ENCODE data around the gene RAB1B. TPM values are rescaled to one million over a fixed set of nuclear protein-coding genes. Genes with fewer than 3 reads are reported as not detected.
A peak's percentile ranks its signal among the peaks of the same experiment; 100 is the strongest.

Gene RAB1B
- total RNA-seq, 1 experiment from 2014 or later = 148 TPM

DNA sequence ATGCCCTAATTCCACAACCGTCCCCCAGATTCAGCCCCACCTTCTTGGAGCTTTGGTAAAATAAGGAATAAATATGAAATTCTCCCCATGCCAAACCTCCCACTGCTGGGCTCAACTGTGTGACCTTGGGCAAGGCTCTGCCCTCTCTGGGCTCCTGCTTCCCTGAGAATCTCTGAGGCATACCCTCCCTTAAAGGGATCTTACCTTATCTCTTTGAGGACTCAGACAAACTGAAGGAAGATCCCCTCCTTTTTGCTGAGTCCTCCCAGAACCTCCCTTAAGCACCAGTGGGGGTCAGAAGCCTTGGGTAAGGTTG, 45.7 kb downstream of the RAB1B start:
- peaks cover 16 to 37% of the 10 kb centered on the region in 2 experiments for H3K4me1 ChIP-seq (ENCODE audit: control insufficient read depth in 1 of 2, insufficient read depth in 2 of 2, low read length in 2 of 2)
- intact Hi-C loops (cut with micrococcal nuclease) = loop anchor here (5.0 kb wide), 2 partner anchors 58 to 73 kb away; partner anchors contain the start of gene SLC29A2
- H3K79me2 ChIP-seq (ENCODE audit: insufficient read depth, low read length) = no peaks in the 10 kb centered on the region
- TF ChIP-seq SP1 (IDR thresholded peaks at IDR 0.05; ENCODE audit: low read depth) (no peak), CEBPB (IDR thresholded peaks at IDR 0.05; ENCODE audit: low read depth) (no peak), CBX3 (IDR thresholded peaks at IDR 0.05; ENCODE audit: low read depth) (no peak), EZH2phosphoT487 (IDR thresholded peaks at IDR 0.05; ENCODE audit: borderline replicate concordance) (no peak), TCF7L2 (IDR thresholded peaks at IDR 0.05; ENCODE audit: borderline replicate concordance, extremely low read depth, insufficient read depth, insufficient read length) (no peak), YY1 (IDR thresholded peaks at IDR 0.05; ENCODE audit: extremely low read depth, insufficient replicate concordance, low read depth, low read length) (no peak), RAD21 (IDR thresholded peaks at IDR 0.05; ENCODE audit: low read depth) (no peak), ZNF274 (IDR thresholded peaks at IDR 0.05; ENCODE audit: low read depth, low read length) (no peak), POLR2AphosphoS5 (IDR thresholded peaks at IDR 0.05; ENCODE audit: low read depth, low read length) (no peak), POLR2A (IDR thresholded peaks at IDR 0.05; ENCODE audit: borderline replicate concordance, extremely low read depth, insufficient read depth, insufficient read length) (no peak), EGR1 (IDR thresholded peaks at IDR 0.05; ENCODE audit: low read depth) (no peak), ZFX (IDR thresholded peaks at IDR 0.05) (no peak), JUND (IDR thresholded peaks at IDR 0.05) (no peak), EZH2 (IDR thresholded peaks at IDR 0.05) (no peak)
- TF ChIP-seq, protein P1, sequence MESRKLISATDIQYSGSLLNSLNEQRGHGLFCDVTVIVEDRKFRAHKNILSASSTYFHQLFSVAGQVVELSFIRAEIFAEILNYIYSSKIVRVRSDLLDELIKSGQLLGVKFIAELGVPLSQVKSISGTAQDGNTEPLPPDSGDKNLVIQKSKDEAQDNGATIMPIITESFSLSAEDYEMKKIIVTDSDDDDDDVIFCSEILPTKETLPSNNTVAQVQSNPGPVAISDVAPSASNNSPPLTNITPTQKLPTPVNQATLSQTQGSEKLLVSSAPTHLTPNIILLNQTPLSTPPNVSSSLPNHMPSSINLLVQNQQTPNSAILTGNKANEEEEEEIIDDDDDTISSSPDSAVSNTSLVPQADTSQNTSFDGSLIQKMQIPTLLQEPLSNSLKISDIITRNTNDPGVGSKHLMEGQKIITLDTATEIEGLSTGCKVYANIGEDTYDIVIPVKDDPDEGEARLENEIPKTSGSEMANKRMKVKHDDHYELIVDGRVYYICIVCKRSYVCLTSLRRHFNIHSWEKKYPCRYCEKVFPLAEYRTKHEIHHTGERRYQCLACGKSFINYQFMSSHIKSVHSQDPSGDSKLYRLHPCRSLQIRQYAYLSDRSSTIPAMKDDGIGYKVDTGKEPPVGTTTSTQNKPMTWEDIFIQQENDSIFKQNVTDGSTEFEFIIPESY (IDR thresholded peaks at IDR 0.05; ENCODE audit: extremely low read depth, insufficient replicate concordance, low read length) = no peak
- TF ChIP-seq, protein P2, sequence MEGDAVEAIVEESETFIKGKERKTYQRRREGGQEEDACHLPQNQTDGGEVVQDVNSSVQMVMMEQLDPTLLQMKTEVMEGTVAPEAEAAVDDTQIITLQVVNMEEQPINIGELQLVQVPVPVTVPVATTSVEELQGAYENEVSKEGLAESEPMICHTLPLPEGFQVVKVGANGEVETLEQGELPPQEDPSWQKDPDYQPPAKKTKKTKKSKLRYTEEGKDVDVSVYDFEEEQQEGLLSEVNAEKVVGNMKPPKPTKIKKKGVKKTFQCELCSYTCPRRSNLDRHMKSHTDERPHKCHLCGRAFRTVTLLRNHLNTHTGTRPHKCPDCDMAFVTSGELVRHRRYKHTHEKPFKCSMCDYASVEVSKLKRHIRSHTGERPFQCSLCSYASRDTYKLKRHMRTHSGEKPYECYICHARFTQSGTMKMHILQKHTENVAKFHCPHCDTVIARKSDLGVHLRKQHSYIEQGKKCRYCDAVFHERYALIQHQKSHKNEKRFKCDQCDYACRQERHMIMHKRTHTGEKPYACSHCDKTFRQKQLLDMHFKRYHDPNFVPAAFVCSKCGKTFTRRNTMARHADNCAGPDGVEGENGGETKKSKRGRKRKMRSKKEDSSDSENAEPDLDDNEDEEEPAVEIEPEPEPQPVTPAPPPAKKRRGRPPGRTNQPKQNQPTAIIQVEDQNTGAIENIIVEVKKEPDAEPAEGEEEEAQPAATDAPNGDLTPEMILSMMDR (IDR thresholded peaks at IDR 0.05 in 2 of 3, conservative IDR thresholded peaks at IDR 0.05 in 1 of 3; ENCODE audit: borderline replicate concordance in 1 of 3, insufficient read depth in 1 of 3, low read depth in 2 of 3, low read length in 2 of 3) = no peak
- TF ChIP-seq, protein P3, sequence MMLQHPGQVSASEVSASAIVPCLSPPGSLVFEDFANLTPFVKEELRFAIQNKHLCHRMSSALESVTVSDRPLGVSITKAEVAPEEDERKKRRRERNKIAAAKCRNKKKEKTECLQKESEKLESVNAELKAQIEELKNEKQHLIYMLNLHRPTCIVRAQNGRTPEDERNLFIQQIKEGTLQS (IDR thresholded peaks at IDR 0.05) = no peak
- no TSS peak for BruUV-seq (replicated peaks)
- no peak for DNase-seq (ENCODE audit: low read depth, low spot score)
- H3K9me3 ChIP-seq (ENCODE audit: control insufficient read depth in 1 of 2, insufficient read depth in 1 of 2, low read depth in 1 of 2, low read length in 2 of 2) = no peaks in the 10 kb centered on the region
- H2AFZ ChIP-seq (ENCODE audit: low read depth, low read length, poor library complexity, severe bottlenecking) = no peak overlapping the region
- ChIA-PET POLR2A (no interaction called here), RAD21 (ENCODE audit: low non-redundant PET in 1 of 2, low total read pairs in 2 of 2, uncharacterized antibody in 2 of 2, unreplicated experiment in 2 of 2) (no interaction called here), CTCF (no interaction called here)
- no peaks in the 10 kb centered on the region for H3K36me3 ChIP-seq (ENCODE audit: control insufficient read depth in 1 of 2, insufficient read depth in 2 of 2, low read length in 2 of 2)
- no peaks in the 10 kb centered on the region for H3K9me2 ChIP-seq (ENCODE audit: insufficient read depth)
- H3K27ac ChIP-seq (ENCODE audit: low read depth, low read length) = peak overlapping the region; percentile 79; the same call in 1 of the 2 replicates
- H3K4me2 ChIP-seq (ENCODE audit: low read length) = no peak overlapping the region
- H4K20me1 ChIP-seq (ENCODE audit: insufficient read depth) = no peaks in the 10 kb centered on the region
- no peaks in the 10 kb centered on the region for H3K27me3 ChIP-seq (ENCODE audit: insufficient read depth, low read length)
- ATAC-seq = no peak
- H3K4me3 ChIP-seq (replicated peaks in 1 of 2; ENCODE audit: low read depth in 1 of 2, low read length in 2 of 2) = no peak overlapping the region
- H3K9ac ChIP-seq (ENCODE audit: low read length) = no peak overlapping the region
